Erythroblast (primary cell): ENCODE data around the gene RPH3AL.

Experiments
- GATA1 ChIP-seq: IDR thresholded peaks from 2 replicates; pipeline ENCODE4 v1.6.1; 2011; ENCODE audit warnings: low read depth, mild to moderate bottlenecking, control low read depth, low read length, moderate library complexity
- POLR2A ChIP-seq: IDR thresholded peaks from 2 replicates; pipeline ENCODE4 v1.6.1; 2011; ENCODE audit warnings: mild to moderate bottlenecking, low read length

- no peak for TF ChIP-seq POLR2A
- TF ChIP-seq GATA1: no peak
Observed at GRCh38 chr17:329784-330420, 22.7 kb downstream of the RPH3AL start.
